OCI-LY3 (cell line): Measurements from ENCODE around the gene KCTD16.

ENCODE experiments used
- H2AFZ ChIP-seq: fragments of 200-600, 300-600 bp; shearing (Covaris generic); 2 replicates; pipeline ENCODE4 v1.6.0; 2014; ENCODE audit warnings: antibody characterized with exemption, low read depth, low read length
- H3K27ac ChIP-seq: fragments of 200-600, 300-600 bp; sonication (generic); 2 replicates; pipeline ENCODE4 v1.5.1; 2014; ENCODE audit warnings: mild to moderate bottlenecking, low read length, moderate library complexity, mixed read lengths
- H3K27me3 ChIP-seq: fragments of 200-600, 300-600 bp; sonication (generic); 2 replicates; pipeline ENCODE4 v1.6.1; 2014; ENCODE audit warnings: low read depth, low read length, mixed read lengths
- H3K36me3 ChIP-seq: fragments of 200-600, 300-600 bp; sonication (generic); replicated peaks from 2 replicates; pipeline ENCODE3; 2014; ENCODE audit warnings: low read depth, low read length, mixed read lengths
- H3K4me1 ChIP-seq: fragments of 300-600, 200-600 bp; sonication (generic); 2 replicates; pipeline ENCODE4 v1.6.1; 2014; ENCODE audit warnings: low read length, mixed read lengths
- H3K4me2 ChIP-seq: fragments of 200-600, 300-600 bp; sonication (generic); 2 replicates; pipeline ENCODE4 v1.6.1; 2014; ENCODE audit warnings: low read length, mixed read lengths
- H3K4me3 ChIP-seq: fragments of 300-600, 200-600 bp; sonication (generic); 2 replicates; pipeline ENCODE4 v1.5.1; 2014; ENCODE audit warnings: antibody characterized with exemption, mild to moderate bottlenecking, low read length, moderate library complexity
- H3K79me2 ChIP-seq: fragments of 300-600, 200-600 bp; shearing (Covaris generic); 2 replicates; pipeline ENCODE4 v1.6.1; 2014; ENCODE audit warnings: mild to moderate bottlenecking, low read length, mixed read lengths
- H3K9ac ChIP-seq: fragments of 300-600, 200-600 bp; shearing (Covaris generic); 2 replicates; pipeline ENCODE4 v1.6.0; 2014; ENCODE audit warnings: mild to moderate bottlenecking, low read length, moderate library complexity
- H3K9me3 ChIP-seq: fragments of 200-600, 300-600 bp; shearing (Covaris generic); 2 replicates; pipeline ENCODE4 v1.6.1; 2014; ENCODE audit warnings: low read length, mixed read lengths; ENCODE audit not compliant: insufficient read depth
- H4K20me1 ChIP-seq: fragments of 200-600, 300-600 bp; sonication (generic); 2 replicates; pipeline ENCODE4 v1.6.1; 2016; ENCODE audit warnings: low read length, mixed read lengths; ENCODE audit not compliant: insufficient read depth
- EZH2phosphoT487 ChIP-seq: fragments of 200-600 bp; shearing (Covaris generic); IDR thresholded peaks from 2 replicates; pipeline ENCODE4 v1.6.1; 2018; ENCODE audit warnings: antibody characterized with exemption, mixed run types, low read depth
- TF ChIP-seq, protein P1 (sequence below): fragments of 200-600, 300-600 bp; sonication (generic); IDR thresholded peaks from 2 replicates; pipeline ENCODE4 v1.5.1; 2014; ENCODE audit warnings: antibody characterized with exemption, low read length, low read depth

The KCTD16 gene

DNA sequence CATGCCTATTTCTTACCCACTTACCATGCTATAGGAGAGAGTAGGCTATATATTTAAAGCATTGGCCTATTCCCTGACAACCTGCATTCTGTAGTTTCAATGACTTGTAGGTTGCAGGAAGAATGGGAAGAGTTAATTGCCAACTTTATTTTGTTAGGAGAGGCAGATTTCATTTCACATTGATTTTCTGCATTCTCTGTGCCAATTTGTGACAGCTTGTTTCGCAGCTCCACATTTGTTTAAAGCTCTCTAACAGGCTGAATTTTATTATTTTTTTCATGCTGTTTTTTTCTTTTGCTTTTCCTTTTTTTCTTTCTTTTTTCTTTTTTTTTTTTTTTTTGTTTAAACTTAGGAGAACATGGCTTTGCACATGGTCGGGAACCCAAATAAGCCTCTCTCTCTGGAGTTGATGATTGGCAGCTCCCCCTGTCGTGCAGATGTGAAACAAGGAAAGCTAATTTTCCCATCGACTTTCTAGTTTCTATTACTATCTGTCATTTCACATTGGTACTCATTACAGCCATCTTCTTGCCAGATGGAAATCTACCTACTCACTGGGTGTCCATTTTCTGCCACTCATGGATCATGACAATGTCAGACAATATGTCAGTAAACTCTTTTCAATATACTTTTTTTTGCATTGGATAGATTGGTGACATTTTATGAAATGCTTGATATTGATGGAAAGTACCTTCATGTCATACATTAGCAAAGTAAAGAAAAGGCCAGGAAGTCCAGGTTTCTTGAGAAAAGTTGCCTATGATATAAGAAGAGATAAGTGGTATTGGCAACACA lies 223.2 kb downstream of the KCTD16 start:
- no peaks in the 10 kb centered on the region for H3K36me3 ChIP-seq
- H3K9me3 ChIP-seq = no peaks in the 10 kb centered on the region
- TF ChIP-seq EZH2phosphoT487 = no peak
- TF ChIP-seq, protein P1, sequence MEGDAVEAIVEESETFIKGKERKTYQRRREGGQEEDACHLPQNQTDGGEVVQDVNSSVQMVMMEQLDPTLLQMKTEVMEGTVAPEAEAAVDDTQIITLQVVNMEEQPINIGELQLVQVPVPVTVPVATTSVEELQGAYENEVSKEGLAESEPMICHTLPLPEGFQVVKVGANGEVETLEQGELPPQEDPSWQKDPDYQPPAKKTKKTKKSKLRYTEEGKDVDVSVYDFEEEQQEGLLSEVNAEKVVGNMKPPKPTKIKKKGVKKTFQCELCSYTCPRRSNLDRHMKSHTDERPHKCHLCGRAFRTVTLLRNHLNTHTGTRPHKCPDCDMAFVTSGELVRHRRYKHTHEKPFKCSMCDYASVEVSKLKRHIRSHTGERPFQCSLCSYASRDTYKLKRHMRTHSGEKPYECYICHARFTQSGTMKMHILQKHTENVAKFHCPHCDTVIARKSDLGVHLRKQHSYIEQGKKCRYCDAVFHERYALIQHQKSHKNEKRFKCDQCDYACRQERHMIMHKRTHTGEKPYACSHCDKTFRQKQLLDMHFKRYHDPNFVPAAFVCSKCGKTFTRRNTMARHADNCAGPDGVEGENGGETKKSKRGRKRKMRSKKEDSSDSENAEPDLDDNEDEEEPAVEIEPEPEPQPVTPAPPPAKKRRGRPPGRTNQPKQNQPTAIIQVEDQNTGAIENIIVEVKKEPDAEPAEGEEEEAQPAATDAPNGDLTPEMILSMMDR = no peak
- no peak overlapping the region for H3K4me2 ChIP-seq
- H3K79me2 ChIP-seq = no peaks in the 10 kb centered on the region
- H3K4me3 ChIP-seq = no peak overlapping the region
- H4K20me1 ChIP-seq = no peaks in the 10 kb centered on the region
- no peak overlapping the region for H2AFZ ChIP-seq
- H3K9ac ChIP-seq = no peak overlapping the region
- H3K27ac ChIP-seq = no peak overlapping the region
- no peaks in the 10 kb centered on the region for H3K27me3 ChIP-seq
- no peaks in the 10 kb centered on the region for H3K4me1 ChIP-seq

DNA sequence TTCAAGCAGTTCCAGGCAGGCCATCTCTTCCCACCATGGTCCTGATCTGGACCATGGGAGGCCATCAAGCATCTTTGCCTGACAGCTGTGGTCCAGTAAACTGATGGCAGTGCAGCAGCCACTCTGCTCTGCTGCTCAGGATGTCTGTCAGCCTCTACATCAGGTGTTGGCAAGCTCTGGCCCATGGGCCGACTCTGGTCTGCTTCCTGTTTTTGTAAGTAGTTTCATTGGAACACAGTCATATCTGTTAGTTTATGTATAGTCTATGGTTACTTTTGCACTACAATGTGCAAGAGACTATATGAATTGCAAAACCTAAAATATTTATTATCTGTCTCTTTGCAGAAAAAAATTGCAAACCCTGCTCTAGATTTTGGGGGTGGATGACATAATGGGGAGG lies 225.0 kb downstream of the KCTD16 start:
- Histone ChIP-seq H3K27ac (no peak overlapping the region), H3K4me2 (no peak overlapping the region), H3K4me1 (no peaks in the 10 kb centered on the region), H3K4me3 (no peak overlapping the region), H3K79me2 (no peaks in the 10 kb centered on the region), H3K9ac (no peak overlapping the region), H4K20me1 (no peaks in the 10 kb centered on the region), H2AFZ (no peak overlapping the region), H3K27me3 (no peaks in the 10 kb centered on the region), H3K9me3 (no peaks in the 10 kb centered on the region), H3K36me3 (no peaks in the 10 kb centered on the region)
- TF ChIP-seq EZH2phosphoT487 = no peak
- TF ChIP-seq, protein P1 = no peak

DNA sequence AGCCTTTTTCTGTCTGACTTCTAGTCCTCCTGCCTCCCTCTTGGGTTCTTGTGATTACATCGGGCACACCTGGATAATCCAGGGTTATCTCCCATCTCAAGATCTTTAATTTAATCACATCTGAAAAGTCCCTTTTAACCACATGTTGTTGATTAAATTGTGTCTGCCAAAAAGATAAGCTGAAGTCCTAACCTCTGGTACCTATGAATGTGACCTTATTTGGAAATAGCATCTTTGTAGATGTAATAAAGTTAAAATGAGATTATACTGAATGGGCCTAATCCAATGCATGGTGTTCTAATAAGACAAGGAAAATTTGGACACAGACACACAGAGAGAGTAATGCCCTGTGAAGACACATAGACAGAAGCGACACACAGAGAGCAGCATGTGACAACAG lies 232.4 kb downstream of the KCTD16 start:
- no peak overlapping the region for H3K9ac ChIP-seq
- H3K4me1 ChIP-seq = no peaks in the 10 kb centered on the region
- H2AFZ ChIP-seq = no peak overlapping the region
- no peaks in the 10 kb centered on the region for H3K9me3 ChIP-seq
- TF ChIP-seq, protein P1 = no peak
- TF ChIP-seq EZH2phosphoT487 = no peak
- H3K36me3 ChIP-seq = no peaks in the 10 kb centered on the region
- no peaks in the 10 kb centered on the region for H4K20me1 ChIP-seq
- no peak overlapping the region for H3K4me2 ChIP-seq
- no peaks in the 10 kb centered on the region for H3K79me2 ChIP-seq
- H3K4me3 ChIP-seq = no peak overlapping the region
- no peak overlapping the region for H3K27ac ChIP-seq
- H3K27me3 ChIP-seq = no peaks in the 10 kb centered on the region

DNA sequence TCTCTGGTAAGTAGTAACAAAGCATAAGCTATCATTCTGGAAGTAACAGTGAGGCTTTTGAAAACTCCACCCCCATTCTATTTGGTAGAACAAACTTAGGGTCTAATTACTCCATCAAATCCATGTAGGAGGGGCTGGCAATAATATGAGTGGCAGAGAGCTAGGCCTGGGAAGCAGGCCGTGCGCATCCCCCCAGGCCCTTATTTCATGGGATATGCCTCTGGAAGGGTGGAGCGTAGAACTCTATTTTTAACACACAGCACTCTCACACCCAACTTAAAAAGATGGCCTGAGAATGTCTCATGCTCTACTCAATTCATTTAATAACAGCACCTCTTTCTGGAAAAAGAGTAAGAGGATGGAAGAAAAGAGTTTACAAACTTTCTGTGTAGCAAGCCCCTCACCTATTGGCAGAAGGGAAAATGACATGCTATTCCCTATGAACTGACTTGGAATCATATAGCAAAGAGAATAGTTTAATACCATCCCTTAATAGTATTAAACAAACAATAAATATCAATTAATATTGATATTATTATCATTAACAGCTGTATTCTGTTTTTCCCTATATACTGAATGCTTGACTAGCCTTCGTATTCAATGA lies 233.2 kb downstream of the KCTD16 start:
- TF ChIP-seq EZH2phosphoT487 = no peak
- TF ChIP-seq, protein P1 = no peak
- Histone ChIP-seq H2AFZ (no peak overlapping the region), H3K9ac (no peak overlapping the region), H3K4me3 (no peak overlapping the region), H3K27ac (no peak overlapping the region), H3K36me3 (no peaks in the 10 kb centered on the region), H3K79me2 (no peaks in the 10 kb centered on the region), H3K27me3 (no peaks in the 10 kb centered on the region), H3K4me1 (no peaks in the 10 kb centered on the region), H3K4me2 (no peak overlapping the region), H4K20me1 (no peaks in the 10 kb centered on the region), H3K9me3 (no peaks in the 10 kb centered on the region)
